ENCODE measurements around the gene AMBRA1.

- TF ChIP-seq CTCF (IDR thresholded peaks at IDR 0.05; ENCODE audit: insufficient read depth, low read length, poor library complexity, severe bottlenecking) (no peak), EZH2phosphoT487 (conservative IDR thresholded peaks at IDR 0.05; ENCODE audit: low read length) (no peak)
These were observed 58.1 kb downstream of the AMBRA1 start for GRCh38 chr11:46535688-46536087.
